ENCODE data around the gene PRMT2.

DNA sequence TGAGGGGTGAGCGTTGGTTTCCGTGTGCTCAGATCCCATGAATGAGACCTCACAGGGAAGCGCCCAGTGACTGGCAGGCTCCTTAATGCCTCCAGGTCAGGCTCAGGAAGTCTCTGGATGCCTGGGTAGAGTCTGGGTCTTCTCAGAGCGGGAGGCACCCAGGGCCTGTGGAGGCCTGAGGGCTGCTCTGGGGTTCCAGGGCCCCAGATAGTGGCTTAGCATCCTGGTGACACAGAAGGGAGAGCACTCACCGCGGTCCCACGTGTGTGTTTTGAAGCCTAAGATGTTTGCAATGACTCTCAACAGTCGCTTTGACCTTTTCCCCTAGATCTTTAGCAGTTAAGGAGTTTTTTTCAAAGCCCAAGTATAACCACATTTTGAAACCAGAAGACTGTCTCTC is 25.0 kb downstream of the PRMT2 start:
- TF ChIP-seq POLR2AphosphoS5 (IDR thresholded peaks at IDR 0.05; ENCODE audit: borderline replicate concordance, low read depth, low read length): no peak
- TF ChIP-seq EZH2 (IDR thresholded peaks at IDR 0.05): no peak

All from SK-N-MC (cell line).